Type B pancreatic cell (in vitro differentiated cells): ENCODE measurements around the gene TRIM45. TPM values are rescaled to one million over a fixed set of nuclear protein-coding genes. Genes with fewer than 3 reads are reported as not detected.

Experiments used
- DNase-seq: peaks from one replicate; pipeline ENCODE4 v3.0.0; 2021; ENCODE audit warnings: mixed read lengths; ENCODE audit not compliant: unreplicated experiment; ENCODE audit errors: extremely low spot score
- H3K27ac Mint-ChIP-seq: 2 replicates; pipeline ENCODE4 v1.8.0; 2021; ENCODE audit warnings: mild to moderate bottlenecking, mixed read lengths
- H3K27me3 Mint-ChIP-seq: 2 replicates; pipeline ENCODE4 v1.8.0; 2021; ENCODE audit warnings: mixed read lengths
- H3K36me3 Mint-ChIP-seq: 2 replicates; pipeline ENCODE4 v1.8.0; 2021; ENCODE audit warnings: mixed read lengths
- H3K4me1 Mint-ChIP-seq: one replicate; pipeline ENCODE4 v1.8.0; 2021; ENCODE audit warnings: mixed read lengths; ENCODE audit not compliant: unreplicated experiment
- H3K4me3 Mint-ChIP-seq: 2 replicates; pipeline ENCODE4 v1.8.0; 2021; ENCODE audit warnings: mild to moderate bottlenecking, mixed read lengths
- H3K9me3 Mint-ChIP-seq: 2 replicates; pipeline ENCODE4 v1.8.0; 2021; ENCODE audit warnings: mixed read lengths
- CTCF ChIP-seq: fragments of 200-600 bp; sonication (generic); conservative IDR thresholded peaks from 2 replicates; pipeline ENCODE4 v1.5.0; 2021; ENCODE audit warnings: antibody characterized with exemption, mild to moderate bottlenecking
- total RNA-seq: library from RNA; stranded (reverse); gene quantifications from 2 replicates; pipeline ENCODE4 v1.2.1, GENCODE V29; 2021; ENCODE audit warnings: low replicate concordance

TRIM45 gene
- total RNA-seq, 1 donor from 2014 or later: 23.3 TPM

DNA sequence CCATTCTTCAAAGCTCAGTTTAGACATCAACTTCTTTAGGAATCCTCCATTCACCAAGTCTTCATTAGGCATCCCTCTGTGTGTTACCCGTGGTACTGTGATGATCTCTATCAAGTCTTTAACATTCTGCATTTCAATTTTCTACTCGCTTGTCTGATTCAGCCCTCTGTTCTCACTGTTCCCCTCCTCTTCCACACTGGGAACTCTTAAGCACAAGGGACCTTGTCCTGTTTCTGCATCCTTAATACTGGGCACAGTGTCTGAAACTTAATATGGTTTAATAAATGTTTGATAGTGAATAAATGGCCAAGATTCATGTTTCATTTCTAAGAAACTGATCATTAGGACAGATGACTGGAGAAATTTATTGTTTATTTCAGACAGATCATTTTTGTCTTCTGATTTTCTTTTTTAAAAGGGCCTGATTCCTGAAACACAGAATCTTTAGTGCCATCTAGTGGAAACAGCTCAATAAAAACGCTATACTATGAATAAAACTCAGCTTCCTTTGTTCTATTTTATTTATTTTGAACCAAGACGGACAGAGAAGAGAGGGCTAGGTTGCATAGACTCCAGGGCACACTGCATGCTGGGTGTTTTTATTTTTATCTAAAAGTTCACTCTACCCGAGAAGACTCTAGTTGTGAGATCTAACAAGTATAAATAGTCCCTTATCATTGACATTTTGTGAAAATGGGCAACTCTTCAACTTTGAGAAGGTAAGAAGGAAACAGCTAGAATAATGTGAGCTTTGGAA is 7.0 kb upstream of the TRIM45 start:
- peak overlapping the region; percentile 11 for H3K4me3 Mint-ChIP-seq
- H3K27me3 Mint-ChIP-seq: no peaks in the 10 kb centered on the region
- TF ChIP-seq CTCF: peak; percentile 75
- H3K4me1 Mint-ChIP-seq: peaks cover 18% of the 10 kb centered on the region
- DNase-seq: no peak
- peak overlapping the region; percentile 75 for H3K27ac Mint-ChIP-seq
- no peaks in the 10 kb centered on the region for H3K9me3 Mint-ChIP-seq
- no peaks in the 10 kb centered on the region for H3K36me3 Mint-ChIP-seq

GRCh38 chr1:117127795-117128194 is 6.2 kb upstream of the TRIM45 start:
- no peak overlapping the region for H3K4me3 Mint-ChIP-seq
- H3K4me1 Mint-ChIP-seq: peaks cover 18% of the 10 kb centered on the region
- no peak overlapping the region for H3K27ac Mint-ChIP-seq
- TF ChIP-seq CTCF: no peak
- no peaks in the 10 kb centered on the region for H3K9me3 Mint-ChIP-seq
- H3K36me3 Mint-ChIP-seq: no peaks in the 10 kb centered on the region
- DNase-seq: no peak
- no peaks in the 10 kb centered on the region for H3K27me3 Mint-ChIP-seq

- no peaks in the 10 kb centered on the region for H3K36me3 Mint-ChIP-seq
- H3K27me3 Mint-ChIP-seq: no peaks in the 10 kb centered on the region
- TF ChIP-seq CTCF: no peak
- peaks cover 25% of the 10 kb centered on the region for H3K4me1 Mint-ChIP-seq
- no peak overlapping the region for H3K27ac Mint-ChIP-seq
- no peaks in the 10 kb centered on the region for H3K9me3 Mint-ChIP-seq
- no peak for DNase-seq
- H3K4me3 Mint-ChIP-seq: no peak overlapping the region
Measured at GRCh38 chr1:117124661-117125060, 3.1 kb upstream of the TRIM45 start.

- no peak for DNase-seq
Measured at GRCh38 chr1:117123274-117123673, 1.7 kb upstream of the TRIM45 start.

DNA sequence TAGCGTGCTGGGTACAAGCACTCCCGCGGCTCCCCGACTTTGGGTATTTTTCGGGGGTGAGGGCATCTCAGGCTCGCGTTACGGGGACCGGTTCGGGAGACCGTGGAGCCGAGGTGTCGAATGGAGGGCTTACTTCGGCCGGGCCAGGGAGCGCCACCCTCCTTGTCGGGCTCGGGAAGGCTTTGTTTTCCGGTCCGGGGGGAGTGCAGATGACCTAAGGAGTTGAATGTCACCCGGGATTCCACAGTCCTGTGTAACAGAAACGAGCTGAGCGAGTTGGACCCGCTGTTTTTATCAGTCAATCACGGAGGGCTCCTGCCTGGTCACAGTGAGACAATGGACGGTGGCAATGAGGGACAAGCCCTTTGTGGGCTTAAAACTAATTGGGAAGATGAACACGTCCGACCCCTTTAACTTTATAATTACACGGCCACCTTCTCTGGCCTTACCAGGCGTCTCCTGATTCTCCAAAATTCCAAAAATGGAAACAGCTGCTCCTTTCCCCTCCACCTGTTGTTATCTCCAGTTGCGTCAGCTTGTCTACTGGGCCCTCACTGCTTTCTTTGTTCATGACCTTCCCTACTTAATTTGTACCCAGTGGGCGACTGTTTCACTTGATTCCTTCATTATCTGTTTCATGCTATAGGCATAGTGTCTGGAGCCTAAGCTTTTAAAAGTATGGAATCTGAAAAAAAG is 929 bp upstream of the TRIM45 start:
- Mint-ChIP-seq H3K9me3 (no peaks in the 10 kb centered on the region), H3K27me3 (no peaks in the 10 kb centered on the region), H3K4me3 (peak overlapping the region; percentile 92), H3K27ac (peak overlapping the region; percentile 95), H3K36me3 (peaks cover 8% of the 10 kb centered on the region), H3K4me1 (peaks cover 17% of the 10 kb centered on the region)
- TF ChIP-seq CTCF: no peak
- no peak for DNase-seq

More at GRCh38 chr1:117123274-117123673, 1.7 kb upstream of the TRIM45 start:
- no peak for TF ChIP-seq CTCF
- peak overlapping the region; percentile 39 for H3K27ac Mint-ChIP-seq
- no peaks in the 10 kb centered on the region for H3K9me3 Mint-ChIP-seq
- peaks cover 18% of the 10 kb centered on the region for H3K4me1 Mint-ChIP-seq
- peak overlapping the region; percentile 73 for H3K4me3 Mint-ChIP-seq
- no peaks in the 10 kb centered on the region for H3K27me3 Mint-ChIP-seq
- no peaks in the 10 kb centered on the region for H3K36me3 Mint-ChIP-seq
